K562 (cell line): ENCODE results near the gene STX18. TPM values are rescaled to one million over a fixed set of nuclear protein-coding genes. Genes with fewer than 3 reads are reported as not detected.

Source experiments
- ATAC-seq: fragments of 200-7000 bp; cut with Tn5 transposase; 3 replicates; pipeline ENCODE4 v1.9.1; 2020; ENCODE audit warnings: moderate library complexity
- BruUV-seq: library from RNA; stranded (reverse); fragments of 400-500 nt; replicated peaks from 2 replicates; lab custom pipeline; 2021; lab: Mats Ljungman, UMichigan
- CTCF ChIA-PET: fragments of 300-600 bp; formaldehyde crosslinking; extraction: SDS; loops from one replicate; lab custom pipeline; 2021; ENCODE audit warnings: low intra/inter-chr PET ratio; lab: Yijun Ruan, JAX
- POLR2A ChIA-PET: fragments of 300-600, 350-650 bp; sonication (Branson Sonifier 250); formaldehyde crosslinking; extraction: SDS; loops from one replicate; lab custom pipeline; 2021; ENCODE audit warnings: antibody characterized with exemption, inconsistent platforms; lab: Yijun Ruan, JAX
- DNase-seq, 4 experiments: peaks; one replicate each; pipeline versions ENCODE4 v3.0.0 to v3.0.0-alpha.2; 2011 to 2018; ENCODE audit warnings: low spot score in 3 of 4, mixed read lengths in 3 of 4; ENCODE audit errors: extremely low read depth in 1 of 4
- FAIRE-seq: peaks from 2 replicates; lab custom pipeline; 2011; peaks lifted over from hg19 to GRCh38; lab: Jason Lieb, UNC
- H2AFZ ChIP-seq: 2 replicates; pipeline ENCODE4 v1.6.0; 2011; ENCODE audit warnings: low read depth, low read length, control low read depth, inconsistent platforms
- H3K27ac ChIP-seq: fragments of 200-600 bp; 3 replicates; pipeline ENCODE4 v1.8.0; 2011; ENCODE audit warnings: low read depth, mild to moderate bottlenecking, control low read depth, inconsistent platforms, low read length, moderate library complexity, mixed read lengths; ENCODE audit errors: extremely low read depth
- H3K27me3 ChIP-seq, 2 experiments: fragments of 300-600 bp in 1 of 2; 2 replicates in 1 of 2; 3 replicates in 1 of 2; pipeline versions ENCODE4 v1.6.0 to v1.8.0; 2011; ENCODE audit warnings: inconsistent platforms in 2 of 2, low read length in 2 of 2, mild to moderate bottlenecking in 1 of 2, mixed read lengths in 1 of 2, moderate library complexity in 1 of 2; ENCODE audit not compliant: control insufficient read depth in 2 of 2, insufficient read depth in 2 of 2
- H3K36me3 ChIP-seq: fragments of 300-600 bp; 3 replicates; pipeline ENCODE4 v1.8.0; 2011; ENCODE audit warnings: mild to moderate bottlenecking, low read length, inconsistent platforms; ENCODE audit not compliant: control insufficient read depth, insufficient read depth
- H3K4me1 ChIP-seq, 2 experiments: fragments of 200-600 bp in 1 of 2; replicated peaks in 1 of 2; 2 replicates in 1 of 2; 3 replicates in 1 of 2; pipeline versions ENCODE4 v1.5.1 to v1.8.0; 2011; ENCODE audit warnings: inconsistent platforms in 2 of 2, low read length in 2 of 2, mild to moderate bottlenecking in 1 of 2, mixed read lengths in 1 of 2, moderate library complexity in 1 of 2; ENCODE audit not compliant: control insufficient read depth in 2 of 2, insufficient read depth in 2 of 2
- H3K4me2 ChIP-seq: 2 replicates; pipeline ENCODE4 v1.6.1; 2011; ENCODE audit warnings: low read length, control low read depth, inconsistent platforms, mixed read lengths; ENCODE audit not compliant: insufficient read depth
- H3K4me3 ChIP-seq: fragments of 200-600 bp; sonication (generic), shearing (Covaris generic); 2 replicates; pipeline ENCODE4 v1.5.1; 2016; ENCODE audit warnings: control low read depth, inconsistent platforms
- H3K79me2 ChIP-seq: fragments of 200-600 bp; 3 replicates; pipeline ENCODE4 v1.8.0; 2011; ENCODE audit warnings: low read length, inconsistent platforms; ENCODE audit not compliant: control insufficient read depth, insufficient read depth
- H3K9ac ChIP-seq, 2 experiments: 2 replicates each; pipeline versions ENCODE4 v1.6.0 to v1.6.1; 2011; ENCODE audit warnings: low read depth in 2 of 2, low read length in 2 of 2, control low read depth in 1 of 2, inconsistent platforms in 1 of 2, mild to moderate bottlenecking in 1 of 2, mixed read lengths in 1 of 2; ENCODE audit not compliant: insufficient read depth in 1 of 2
- H3K9me1 ChIP-seq: one replicate; pipeline ENCODE4 v1.6.0; 2011; ENCODE audit warnings: inconsistent platforms, mild to moderate bottlenecking, low read length, moderate library complexity; ENCODE audit not compliant: control insufficient read depth, insufficient read depth
- H3K9me3 ChIP-seq: replicated peaks from 2 replicates; pipeline ENCODE4 v1.5.1; 2011; ENCODE audit warnings: low read depth, low read length, inconsistent platforms; ENCODE audit not compliant: control insufficient read depth, insufficient read depth
- H4K20me1 ChIP-seq: replicated peaks from 2 replicates; pipeline ENCODE4 v1.6.1; 2011; ENCODE audit warnings: low read length, inconsistent platforms, mixed read lengths; ENCODE audit not compliant: control insufficient read depth, insufficient read depth
- CC2D1A ChIP-seq: fragments of 450-650 bp; IDR thresholded peaks from 2 replicates; pipeline ENCODE4 v1.6.1; 2017; ENCODE audit warnings: mild to moderate bottlenecking
- HNRNPK ChIP-seq: fragments of 200-400 bp; formaldehyde crosslinking; IDR thresholded peaks from one replicate; pipeline ENCODE4 v1.6.1; 2018; ENCODE audit warnings: mild to moderate bottlenecking, low read depth, low read length; ENCODE audit not compliant: poor library complexity, severe bottlenecking
- HOMEZ ChIP-seq: fragments of 250-450 bp; sonication (Bioruptor Pico); IDR thresholded peaks from 2 replicates; pipeline ENCODE4 v1.4.0; 2020; ENCODE audit warnings: mild to moderate bottlenecking, moderate library complexity
- NCOA1 ChIP-seq: fragments of 450-650 bp; IDR thresholded peaks from 2 replicates; pipeline ENCODE4 v1.6.1; 2016; ENCODE audit warnings: low read depth
- NCOR1 ChIP-seq: fragments of 450-650 bp; IDR thresholded peaks from 2 replicates; pipeline ENCODE4 v1.6.1; 2016; ENCODE audit warnings: mild to moderate bottlenecking, moderate library complexity
- PPARD ChIP-seq: fragments of 250-450 bp; sonication (Bioruptor Pico); IDR thresholded peaks from 2 replicates; pipeline ENCODE4 v1.8.0; 2022; ENCODE audit warnings: inconsistent platforms, mild to moderate bottlenecking, moderate library complexity
- RBM17 ChIP-seq: fragments of 200-400 bp; formaldehyde crosslinking; IDR thresholded peaks from 2 replicates; pipeline ENCODE4 v1.6.1; 2017; ENCODE audit warnings: low read depth, mild to moderate bottlenecking, low read length, borderline replicate concordance
- SMAD4 ChIP-seq: fragments of 250-450 bp; sonication (Bioruptor Pico); conservative IDR thresholded peaks from 2 replicates; pipeline ENCODE4 v1.8.0; 2021; ENCODE audit warnings: inconsistent platforms, mild to moderate bottlenecking, moderate library complexity
- SNAPC5 ChIP-seq: fragments of 250-450 bp; sonication (Bioruptor Pico); IDR thresholded peaks from 2 replicates; pipeline ENCODE4 v1.8.0; 2021; ENCODE audit warnings: moderate library complexity, mild to moderate bottlenecking, inconsistent platforms
- TSHZ1 ChIP-seq: fragments of 250-450 bp; sonication (Bioruptor Pico); IDR thresholded peaks from 2 replicates; pipeline ENCODE4 v1.4.0; 2020; ENCODE audit warnings: mild to moderate bottlenecking, moderate library complexity
- VEZF1 ChIP-seq: fragments of 200-800 bp; sonication (Bioruptor generic); IDR thresholded peaks from 2 replicates; pipeline ENCODE4 v1.6.1; 2017; ENCODE audit warnings: missing genetic modification characterization, missing compliant biosample characterization
- ZNF253 ChIP-seq: fragments of 250-450 bp; sonication (Bioruptor Pico); conservative IDR thresholded peaks from 2 replicates; pipeline ENCODE4 v1.6.1; 2021; ENCODE audit warnings: mild to moderate bottlenecking
- WGBS: fragments of 100-300 bp; shearing (Covaris generic); methylation state at CpG from one replicate; pipeline ENCODE4 v1.1.6; 2016; ENCODE audit warnings: low coverage, mixed read lengths; ENCODE audit not compliant: insufficient coverage; ENCODE audit errors: missing lambda C conversion rate; 5-methylcytosine and 5-hydroxymethylcytosine counted together
- in situ Hi-C: fragments of 300-500 bp; cut with MboI; formaldehyde crosslinking; loops from 4 replicates; pipeline ENCODE4 v1.15.0; 2018; ENCODE audit warnings: inconsistent platforms, mixed read lengths
- intact Hi-C: fragments of 100-400 bp; cut with micrococcal nuclease; formaldehyde crosslinking; loops from 2 replicates; pipeline ENCODE4 v1.14.2; 2022
- polyA plus RNA-seq, 8 experiments: library from polyadenylated mRNA; depleted of rRNA in 4 of 8; stranded (reverse) in 5 of 8; unstranded in 3 of 8; fragments of >200 nt; fragmentation: Nextera tagmentation in 2 of 8; fragmentation: Illumina TruSeq in 1 of 8; extraction: Ambion mirVana in 2 of 8; extraction: Trizol in 1 of 8; gene quantifications; 2 replicates each; pipeline versions ENCODE4 v1.2.1 to v1.2.3, GENCODE V29; 2011 to 2014; ENCODE audit warnings: inconsistent platforms in 1 of 8, missing spikeins in 1 of 8
- total RNA-seq, 7 experiments: library from RNA; depleted of rRNA in 6 of 7; stranded (reverse); fragments of >200 nt in 6 of 7; fragmentation: Illumina TruSeq in 2 of 7; extraction: Trizol in 2 of 7; gene quantifications; 2 replicates each; pipeline versions ENCODE4 v1.2.1 to v1.2.3, GENCODE V29; 2011 to 2021; ENCODE audit warnings: low replicate concordance in 1 of 7

The STX18 gene
- total and polyA plus RNA-seq, 9 of the 15 experiments (the other 6 are each of a cell fraction or from before 2014, with no cell fraction given): 6.2 to 41.7 (median 22.7) TPM

GRCh38 chr4:4559596-4559995 lies 17.7 kb upstream of the STX18 start:
- no peak for ATAC-seq
- POLR2A ChIA-PET: no interaction called here

More at GRCh38 chr4:4559596-4559995, 17.7 kb upstream of the STX18 start:
- Histone ChIP-seq H3K27me3 (peaks cover 0 to 7% of the 10 kb centered on the region in 2 experiments; a peak in 1 of 5 replicates), H3K4me2 (no peak overlapping the region), H3K27ac (no peak overlapping the region), H3K9ac (no peak overlapping the region), H4K20me1 (no peaks in the 10 kb centered on the region; the same call in 1 of the 2 replicates), H3K36me3 (no peaks in the 10 kb centered on the region), H3K9me1 (no peaks in the 10 kb centered on the region), H3K4me3 (no peak overlapping the region), H3K79me2 (no peaks in the 10 kb centered on the region), H3K9me3 (no peaks in the 10 kb centered on the region), H2AFZ (no peak overlapping the region), H3K4me1 (no peaks in the 10 kb centered on the region)
- CTCF ChIA-PET: no interaction called here
- FAIRE-seq: no peak
- DNase-seq: no peak
- in situ Hi-C loops (no loop called here), intact Hi-C loops (no loop called here)
- no peak for TF ChIP-seq PPARD (CRISPR knock-in tag)
- no peak for TF ChIP-seq CC2D1A
- no peak for TF ChIP-seq SMAD4 (CRISPR knock-in tag)
- TF ChIP-seq SNAPC5 (CRISPR knock-in tag): no peak
- no peak for TF ChIP-seq ZNF253 (CRISPR knock-in tag)
- no peak for TF ChIP-seq HNRNPK
- no peak for TF ChIP-seq VEZF1
- TF ChIP-seq TSHZ1 (CRISPR knock-in tag): no peak
- TF ChIP-seq NCOA1: no peak
- no peak for TF ChIP-seq HOMEZ (CRISPR knock-in tag)
- no peak for TF ChIP-seq NCOR1
- TF ChIP-seq RBM17: no peak
- no TSS peak for BruUV-seq
- 21% methylated on average over 6 of the region's 6 CpGs for WGBS
